Upper lobe of left lung (tissue), 6 donors: ENCODE data around the gene ZNF256. TPM values are rescaled to one million over a fixed set of nuclear protein-coding genes. Genes with fewer than 3 reads are reported as not detected.

Experiments used
- ATAC-seq, 2 donors: fragments of 200-7000 bp; cut with Tn5 transposase; one replicate each; pipeline ENCODE4 v1.9.1; 2022; ENCODE audit warnings: mild to moderate bottlenecking in 2 of 2, moderate library complexity in 2 of 2; ENCODE audit not compliant: low FRiP score in 2 of 2
- DNase-seq, 2 donors: peaks; one replicate each; pipeline ENCODE4 v3.0.0-alpha.2; 2019 to 2020
- H3K27ac ChIP-seq, 4 donors: fragments of 200-600 bp; sonication (generic); one replicate each; pipeline ENCODE4 v1.5.1; 2016 to 2019
- H3K27me3 ChIP-seq, 4 donors: fragments of 200-600 bp; sonication (generic); one replicate each; pipeline ENCODE4 v1.5.1; 2017 to 2019
- H3K36me3 ChIP-seq, 4 donors: fragments of 200-600 bp; sonication (generic); one replicate each; pipeline ENCODE4 v1.5.1; 2016 to 2019
- H3K4me1 ChIP-seq, 4 donors: fragments of 200-600 bp; sonication (generic); one replicate each; pipeline ENCODE4 v1.5.1; 2018 to 2019
- H3K4me3 ChIP-seq, 4 donors: fragments of 200-600 bp; sonication (generic); one replicate each; pipeline ENCODE4 v1.5.1; 2017 to 2019; ENCODE audit warnings: mild to moderate bottlenecking in 2 of 4, moderate library complexity in 1 of 4
- H3K9me3 ChIP-seq, 4 donors: fragments of 200-600 bp; sonication (generic); one replicate each; pipeline ENCODE4 v1.5.1; 2018 to 2019
- EP300 ChIP-seq, 4 donors: sonication (generic); formaldehyde crosslinking; IDR thresholded peaks; one replicate each; pipeline ENCODE4 v1.5.1; 2017; ENCODE audit warnings: antibody characterized with exemption in 4 of 4, control low read depth in 2 of 4
- POLR2A ChIP-seq, 4 donors: fragments of 450-650 bp; IDR thresholded peaks; one replicate each; pipeline ENCODE4 v1.5.1; 2016 to 2017; ENCODE audit warnings: antibody characterized with exemption in 4 of 4, mild to moderate bottlenecking in 2 of 4
- POLR2AphosphoS5 ChIP-seq, 2 donors: sonication (generic); formaldehyde crosslinking; IDR thresholded peaks; one replicate each; pipeline ENCODE4 v1.5.1; 2017; ENCODE audit warnings: antibody characterized with exemption in 2 of 2
- WGBS, 2 donors: methylation state at CpG; one replicate each; pipeline ENCODE4 v1.1.5; 2017 to 2018; 5-methylcytosine and 5-hydroxymethylcytosine counted together
- total RNA-seq, 6 donors: library from RNA; depleted of rRNA in 4 of 6; stranded (reverse); fragments of >200 nt in 4 of 6; gene quantifications; one replicate each; pipeline versions ENCODE4 v1.1.0 to v1.2.1, GENCODE V29; 2016 to 2021
- TF ChIP-seq, protein P1 (sequence below), 6 experiments: fragments of 450-650 bp in 4 of 6; fragments of 200-600 bp in 2 of 6; sonication (generic) in 2 of 6; IDR thresholded peaks; one replicate each; pipeline ENCODE4 v1.5.1; 2016 to 2019; ENCODE audit warnings: antibody characterized with exemption in 6 of 6
- donor health status: DM: no; HTN: no; CAD: no; lungs with moderate emphysema.
- donor health status: DM: no; HTN: yes; CAD: no; lungs with severe emphysema.

Gene ZNF256
- total RNA-seq, 6 donors from 2014 or later: 1.1 to 4.9 (median 3.4) TPM

GRCh38 chr19:57914531-57914930, 33.0 kb downstream of the ZNF256 start:
- ATAC-seq (no peak), DNase-seq (no peak)
- TF ChIP-seq POLR2A (IDR thresholded peaks at IDR 0.05) (no peak), EP300 (IDR thresholded peaks at IDR 0.05) (no peak), POLR2AphosphoS5 (IDR thresholded peaks at IDR 0.05) (no peak)
- TF ChIP-seq, protein P1, sequence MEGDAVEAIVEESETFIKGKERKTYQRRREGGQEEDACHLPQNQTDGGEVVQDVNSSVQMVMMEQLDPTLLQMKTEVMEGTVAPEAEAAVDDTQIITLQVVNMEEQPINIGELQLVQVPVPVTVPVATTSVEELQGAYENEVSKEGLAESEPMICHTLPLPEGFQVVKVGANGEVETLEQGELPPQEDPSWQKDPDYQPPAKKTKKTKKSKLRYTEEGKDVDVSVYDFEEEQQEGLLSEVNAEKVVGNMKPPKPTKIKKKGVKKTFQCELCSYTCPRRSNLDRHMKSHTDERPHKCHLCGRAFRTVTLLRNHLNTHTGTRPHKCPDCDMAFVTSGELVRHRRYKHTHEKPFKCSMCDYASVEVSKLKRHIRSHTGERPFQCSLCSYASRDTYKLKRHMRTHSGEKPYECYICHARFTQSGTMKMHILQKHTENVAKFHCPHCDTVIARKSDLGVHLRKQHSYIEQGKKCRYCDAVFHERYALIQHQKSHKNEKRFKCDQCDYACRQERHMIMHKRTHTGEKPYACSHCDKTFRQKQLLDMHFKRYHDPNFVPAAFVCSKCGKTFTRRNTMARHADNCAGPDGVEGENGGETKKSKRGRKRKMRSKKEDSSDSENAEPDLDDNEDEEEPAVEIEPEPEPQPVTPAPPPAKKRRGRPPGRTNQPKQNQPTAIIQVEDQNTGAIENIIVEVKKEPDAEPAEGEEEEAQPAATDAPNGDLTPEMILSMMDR (IDR thresholded peaks at IDR 0.05): no peak
- peaks cover 9 to 16% (median 12%) of the 10 kb centered on the region in 4 donors for H3K4me1 ChIP-seq
- no peak overlapping the region for H3K4me3 ChIP-seq
- 73 to 78% methylated on average over 3 of the region's 3 CpGs for WGBS, 2 donors
- H3K27ac ChIP-seq: no peak overlapping the region
- H3K36me3 ChIP-seq: peaks cover 8 to 37% (median 18%) of the 10 kb centered on the region in 4 donors
- H3K9me3 ChIP-seq: peaks cover 6 to 26% (median 21%) of the 10 kb centered on the region in 4 donors
- no peaks in the 10 kb centered on the region for H3K27me3 ChIP-seq

DNA sequence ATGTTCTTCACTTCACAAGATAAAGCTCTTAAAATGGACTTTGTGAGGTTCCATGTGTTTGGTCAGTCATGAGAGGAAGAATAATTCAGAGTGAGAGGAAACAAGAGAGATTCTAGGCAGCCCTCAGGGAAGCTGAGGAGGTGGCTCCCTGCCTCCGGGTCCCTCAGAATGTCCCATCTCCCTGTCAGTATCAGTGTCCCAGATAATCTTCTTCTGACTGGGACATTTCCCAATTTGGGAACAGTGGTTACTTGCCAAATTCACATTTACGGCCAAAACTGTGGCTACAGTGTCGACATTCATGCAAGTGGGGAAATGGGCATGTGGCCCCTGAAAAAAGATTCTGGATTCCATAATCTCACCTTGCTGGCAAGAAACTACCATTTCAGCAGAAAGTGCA, 40.1 kb downstream of the ZNF256 start:
- Histone ChIP-seq H3K4me1 (no peaks in the 10 kb centered on the region), H3K27ac (no peak overlapping the region), H3K27me3 (no peaks in the 10 kb centered on the region), H3K4me3 (no peak overlapping the region), H3K9me3 (peaks cover 9 to 49% (median 34%) of the 10 kb centered on the region in 4 donors), H3K36me3 (peaks cover 11 to 49% (median 28%) of the 10 kb centered on the region in 4 donors)
- ATAC-seq: no peak
- 86 to 95% methylated on average over 3 of the region's 3 CpGs for WGBS, 2 donors
- TF ChIP-seq, protein P1 (IDR thresholded peaks at IDR 0.05): no peak
- TF ChIP-seq POLR2AphosphoS5 (IDR thresholded peaks at IDR 0.05) (no peak), EP300 (IDR thresholded peaks at IDR 0.05) (no peak), POLR2A (IDR thresholded peaks at IDR 0.05) (no peak)
- no peak for DNase-seq

DNA sequence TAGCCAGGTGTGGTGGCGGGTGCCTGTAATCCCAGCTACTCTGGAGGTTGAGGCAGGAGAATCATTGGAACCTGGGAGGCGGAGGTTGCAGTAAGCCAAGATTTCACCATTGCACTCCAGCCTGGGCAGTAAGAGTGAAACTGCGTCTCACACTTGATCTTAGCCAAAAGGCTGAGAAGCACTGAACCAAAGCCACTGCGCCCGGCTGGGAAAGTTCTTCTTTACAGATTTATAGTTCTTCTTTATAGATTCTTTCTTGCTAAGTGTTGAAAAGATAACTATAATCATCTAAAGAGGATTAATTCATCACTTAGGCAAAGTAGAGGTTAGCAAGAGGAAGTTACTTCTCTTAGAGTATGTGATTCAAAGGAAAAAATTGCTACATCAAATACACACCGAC, 42.2 kb downstream of the ZNF256 start:
- peaks cover 3 to 28% (median 13%) of the 10 kb centered on the region in 4 donors for H3K36me3 ChIP-seq
- no peak for ATAC-seq
- 79 to 93% methylated on average over 6 of the region's 6 CpGs for WGBS, 2 donors
- no peak for DNase-seq
- H3K27ac ChIP-seq: no peak overlapping the region
- no peak for TF ChIP-seq POLR2A (IDR thresholded peaks at IDR 0.05)
- no peak for TF ChIP-seq EP300 (IDR thresholded peaks at IDR 0.05)
- TF ChIP-seq, protein P1 (IDR thresholded peaks at IDR 0.05): no peak
- no peak for TF ChIP-seq POLR2AphosphoS5 (IDR thresholded peaks at IDR 0.05)
- H3K4me1 ChIP-seq: no peaks in the 10 kb centered on the region
- no peaks in the 10 kb centered on the region for H3K27me3 ChIP-seq
- H3K9me3 ChIP-seq: peaks cover 6 to 40% (median 22%) of the 10 kb centered on the region in 4 donors
- H3K4me3 ChIP-seq: no peak overlapping the region

DNA sequence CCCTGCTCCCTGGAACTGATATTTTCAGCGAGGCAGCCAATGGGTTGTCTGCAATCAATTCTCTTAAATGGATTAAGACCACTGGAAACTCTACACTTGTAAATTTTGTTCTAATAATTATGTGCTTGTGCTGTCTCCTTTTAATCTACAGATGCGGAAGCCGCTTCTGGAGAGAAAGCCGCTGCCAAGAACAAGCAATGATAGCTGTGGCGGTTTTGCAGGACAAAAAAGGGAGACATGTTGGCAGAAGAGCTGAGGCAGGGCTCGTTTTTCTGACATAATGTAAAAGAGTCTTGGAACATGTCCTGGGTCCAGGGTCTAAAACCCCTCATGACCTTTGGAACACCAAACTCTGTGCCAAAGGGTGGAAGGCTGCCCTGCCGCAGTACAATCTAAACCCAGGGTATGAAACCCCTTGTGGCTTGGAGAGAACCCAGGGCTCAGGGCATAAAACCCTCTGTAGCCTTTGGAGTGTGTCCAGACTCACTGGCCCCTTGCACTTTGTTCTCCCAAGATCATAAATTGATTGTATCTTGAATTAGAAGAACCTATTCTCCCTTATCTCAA, 43.8 kb downstream of the ZNF256 start:
- no peak for ATAC-seq
- no peak for DNase-seq
- H3K4me1 ChIP-seq: no peaks in the 10 kb centered on the region
- H3K9me3 ChIP-seq: peaks cover 4 to 38% (median 17%) of the 10 kb centered on the region in 4 donors
- H3K27ac ChIP-seq: no peak overlapping the region
- TF ChIP-seq POLR2AphosphoS5 (IDR thresholded peaks at IDR 0.05) (no peak), EP300 (IDR thresholded peaks at IDR 0.05) (no peak), POLR2A (IDR thresholded peaks at IDR 0.05) (no peak)
- TF ChIP-seq, protein P1 (IDR thresholded peaks at IDR 0.05): no peak
- peaks cover 3 to 17% (median 8%) of the 10 kb centered on the region in 4 donors for H3K36me3 ChIP-seq
- 70 to 75% methylated on average over 7 of the region's 7 CpGs for WGBS, 2 donors
- H3K4me3 ChIP-seq: no peak overlapping the region
- no peaks in the 10 kb centered on the region for H3K27me3 ChIP-seq

DNA sequence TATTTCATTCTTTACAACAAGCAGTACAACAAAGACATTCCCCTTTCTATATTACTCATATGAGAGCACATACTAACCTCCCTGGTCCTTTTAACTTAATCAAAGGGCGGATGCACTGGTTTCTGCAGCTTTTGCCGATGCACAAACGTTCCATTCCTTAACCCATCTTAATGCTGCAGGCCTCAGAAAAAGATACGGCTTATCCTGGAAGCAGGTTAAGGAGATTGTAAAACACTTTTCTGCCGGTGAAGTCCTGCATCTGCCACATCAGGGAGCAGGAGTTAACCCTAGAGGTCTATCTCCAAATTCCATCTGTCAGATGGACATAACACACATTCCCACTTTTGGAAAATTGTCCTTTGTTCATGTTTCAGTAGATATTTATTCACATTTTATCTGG, 47.2 kb downstream of the ZNF256 start:
- H3K9me3 ChIP-seq: peaks cover 0 to 22% (median 5%) of the 10 kb centered on the region in 4 donors
- H3K36me3 ChIP-seq: peaks cover 0 to 3% (median 0%) of the 10 kb centered on the region in 4 donors
- TF ChIP-seq POLR2A (IDR thresholded peaks at IDR 0.05): no peak
- TF ChIP-seq POLR2AphosphoS5 (IDR thresholded peaks at IDR 0.05): no peak
- TF ChIP-seq EP300 (IDR thresholded peaks at IDR 0.05): no peak
- TF ChIP-seq, protein P1 (IDR thresholded peaks at IDR 0.05): no peak
- H3K4me1 ChIP-seq: no peaks in the 10 kb centered on the region
- H3K4me3 ChIP-seq: no peak overlapping the region
- no peak for DNase-seq
- H3K27me3 ChIP-seq: no peaks in the 10 kb centered on the region
- 75 to 88% methylated on average over 5 of the region's 5 CpGs for WGBS, 2 donors
- no peak overlapping the region for H3K27ac ChIP-seq
- no peak for ATAC-seq
